Astrocyte of the cerebellum (primary cell): ENCODE results near the gene HEMGN.
A peak's percentile ranks its signal among the peaks of the same experiment; 100 is the strongest.

ENCODE experiments used
- DNase-seq: peaks from one replicate; pipeline ENCODE4 v3.0.0-alpha.2; 2011; ENCODE audit warnings: low read depth
- H3K4me3 ChIP-seq: 2 replicates; pipeline ENCODE4 v1.5.1; 2011; ENCODE audit warnings: mild to moderate bottlenecking, low read depth, low read length, moderate library complexity
- CTCF ChIP-seq: IDR thresholded peaks from 2 replicates; pipeline ENCODE4 v1.5.1; 2012; ENCODE audit warnings: low read length, low read depth, moderate library complexity, mild to moderate bottlenecking; ENCODE audit errors: missing control alignments
- in situ Hi-C: cut with HindIII; loops from 2 replicates; pipeline ENCODE4 v1.10.0; 2017; ENCODE audit warnings: low sequenced_read_pairs

The HEMGN gene

DNA sequence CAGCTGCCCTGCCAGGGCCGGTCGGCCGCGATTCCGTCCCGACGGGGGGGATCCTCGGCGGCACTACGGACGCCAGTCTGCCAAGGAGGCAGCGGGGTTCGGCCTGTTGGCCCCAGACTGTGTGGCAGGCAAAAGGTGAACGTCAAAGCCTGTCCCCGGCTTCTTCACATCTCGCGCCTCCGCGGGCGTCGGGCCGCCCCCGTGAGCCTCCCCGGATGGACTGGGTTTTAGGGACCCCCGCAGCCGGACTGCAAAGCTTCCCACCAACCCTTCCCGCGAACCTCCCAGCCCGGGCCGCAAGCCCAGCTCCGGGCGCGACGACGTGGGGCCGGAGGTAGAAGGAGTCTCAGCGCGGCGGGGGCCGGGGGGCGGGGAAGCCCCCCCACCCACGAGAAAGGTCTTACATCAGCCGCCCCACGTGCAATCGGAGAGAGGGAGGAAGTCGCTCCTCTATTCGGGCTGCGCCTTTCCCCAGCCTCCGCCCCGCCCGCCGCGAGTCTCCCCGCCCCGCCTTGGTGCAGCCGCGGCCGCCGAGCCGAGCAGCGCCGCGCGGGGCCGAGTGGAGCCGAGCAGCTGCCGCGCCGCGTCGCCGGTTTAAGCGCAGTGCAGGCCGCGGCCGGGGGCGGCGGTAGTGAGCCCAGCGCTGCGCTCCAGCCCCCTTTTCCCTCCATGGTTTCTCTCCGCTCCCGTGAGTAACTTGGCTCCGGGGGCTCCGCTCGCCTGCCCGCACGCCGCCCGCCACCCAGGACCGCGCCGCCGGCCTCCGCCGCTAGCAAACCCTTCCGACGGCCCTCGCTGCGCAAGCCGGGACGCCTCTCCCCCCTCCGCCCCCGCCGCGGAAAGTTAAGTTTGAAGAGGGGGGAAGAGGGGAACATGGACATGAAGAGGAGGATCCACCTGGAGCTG is 45.0 kb upstream of the HEMGN start, which contains the start of gene ANP32B:
ANP32B (plus strand) TSS at position 659 of the 906 bp plus-strand sequence; CDS start at position 874, 215 bp downstream.
- peak; percentile 64 for TF ChIP-seq CTCF
- peak within 1 kb of the TSS; percentile 91 for H3K4me3 ChIP-seq
- in situ Hi-C loops, result no loop called here
- peak; percentile 61 for DNase-seq

GRCh38 chr9:97981846-97982682 is 44.1 kb upstream of the HEMGN start:
- in situ Hi-C loops, result no loop called here
- H3K4me3 ChIP-seq, result peak overlapping the region; percentile 91
- no peak for TF ChIP-seq CTCF
- no peak for DNase-seq

DNA sequence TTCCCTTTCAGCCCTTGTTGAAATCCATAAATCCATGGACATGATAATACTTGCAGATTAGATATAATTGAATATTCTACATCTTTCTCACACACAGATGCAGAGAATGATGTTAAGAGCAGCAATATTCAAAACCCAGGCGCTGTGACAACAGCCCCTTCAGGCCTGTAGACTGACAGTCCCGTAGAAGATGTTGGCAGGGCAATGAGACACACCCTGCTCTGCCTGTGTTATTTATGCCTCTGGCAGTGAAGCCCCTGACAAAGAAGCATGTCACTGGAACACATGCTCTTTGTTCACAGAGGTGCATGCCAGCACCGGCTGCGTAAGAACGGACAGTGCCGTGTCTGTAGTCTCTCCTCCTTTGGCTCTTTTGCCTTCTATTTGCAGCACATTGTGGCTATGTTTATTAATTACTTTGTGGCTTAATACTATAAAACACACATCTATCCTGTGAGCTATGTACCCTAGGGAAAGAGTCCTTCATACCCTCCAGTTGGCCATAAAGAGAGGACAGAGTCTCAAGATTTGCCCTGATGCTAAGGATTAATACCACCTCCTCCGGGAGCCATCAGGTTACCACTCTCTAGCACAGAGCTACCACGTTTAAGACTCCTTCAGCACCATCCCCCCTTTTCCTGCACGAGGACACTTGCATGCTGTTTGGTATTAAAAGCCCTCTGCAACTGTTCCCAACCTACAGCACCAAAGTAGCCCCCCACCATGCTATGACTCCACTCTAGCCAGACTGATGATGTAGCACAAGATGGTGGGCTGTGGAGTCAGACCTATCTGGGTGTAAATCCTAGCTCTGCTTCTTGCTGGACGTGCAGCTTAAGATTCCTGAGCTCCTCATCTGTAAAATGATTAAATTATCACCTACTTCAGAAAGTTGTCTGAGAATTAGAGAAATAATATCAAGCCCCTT is 43.2 kb upstream of the HEMGN start:
- in situ Hi-C loops, result no loop called here
- no peak for DNase-seq
- H3K4me3 ChIP-seq, result no peak overlapping the region
- no peak for TF ChIP-seq CTCF

DNA sequence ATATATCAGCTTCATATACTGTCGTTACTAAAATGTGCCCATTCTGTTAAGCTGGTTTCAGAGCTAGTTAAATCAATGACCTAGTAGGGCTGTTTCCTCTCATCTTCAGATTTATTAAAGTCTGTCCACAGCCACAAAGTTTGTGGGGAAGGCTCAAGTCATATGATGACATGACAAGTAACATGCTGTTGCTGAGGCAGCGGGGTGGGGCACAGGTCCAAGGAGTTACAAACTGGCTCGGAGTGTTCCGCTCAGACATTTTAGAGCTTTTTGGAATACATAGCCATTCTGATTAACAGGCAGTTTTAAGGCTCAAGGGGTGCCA is 42.5 kb upstream of the HEMGN start:
- in situ Hi-C loops, result no loop called here
- no peak for TF ChIP-seq CTCF
- H3K4me3 ChIP-seq, result no peak overlapping the region
- DNase-seq, result no peak

DNA sequence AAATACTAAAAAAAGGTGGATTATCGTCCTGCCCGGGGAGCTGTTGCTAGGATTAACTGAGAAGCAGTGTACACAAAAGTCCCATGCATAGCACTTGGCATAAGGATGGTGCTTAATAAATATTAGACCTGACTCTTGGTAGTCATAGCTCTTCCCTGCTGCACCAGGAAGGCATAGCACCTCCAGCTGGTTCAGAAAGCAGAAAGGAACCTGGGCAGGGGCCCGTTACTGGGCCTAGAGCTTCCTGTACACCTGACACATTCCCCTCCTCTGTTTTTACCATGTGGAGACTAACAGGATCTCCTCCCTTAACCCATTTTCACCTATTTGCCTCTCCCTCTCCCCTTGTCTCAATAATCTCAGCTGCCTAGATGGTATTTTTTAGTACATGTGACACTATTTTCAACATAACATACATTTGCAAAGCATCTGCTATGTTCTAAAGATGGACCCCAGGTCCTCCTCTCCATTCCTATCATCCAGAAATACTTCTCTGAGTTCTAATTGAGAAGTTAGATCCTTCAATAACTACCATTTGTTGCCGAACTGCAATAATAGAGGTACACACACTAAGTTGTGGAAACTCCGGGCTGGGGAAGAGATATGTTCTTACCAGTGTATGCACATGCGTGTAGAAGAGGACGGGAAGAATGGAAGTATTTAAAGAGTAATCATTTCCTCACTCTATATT is 42.0 kb upstream of the HEMGN start:
- DNase-seq, result no peak
- no peak for TF ChIP-seq CTCF
- in situ Hi-C loops, result no loop called here
- H3K4me3 ChIP-seq, result no peak overlapping the region
